IMR-90 (cell line): Measurements from ENCODE around the gene KIF13A. TPM values are rescaled to one million over a fixed set of nuclear protein-coding genes. Genes with fewer than 3 reads are reported as not detected.

Experiments
- ATAC-seq: fragments of 200-7000 bp; cut with Tn5 transposase; 2 replicates; pipeline ENCODE4 v1.9.1; 2020; ENCODE audit warnings: low read depth, mild to moderate bottlenecking, moderate library complexity
- BruUV-seq: library from RNA; stranded (reverse); fragments of 400-500 nt; replicated peaks from 2 replicates; lab custom pipeline; 2021; lab: Mats Ljungman, UMichigan
- CTCF ChIA-PET: fragments of 300-600 bp; formaldehyde crosslinking; extraction: SDS; loops from one replicate; lab custom pipeline; 2021; ENCODE audit warnings: antibody characterized with exemption; lab: Yijun Ruan, JAX
- POLR2A ChIA-PET: fragments of 300-600 bp; sonication (Branson Sonifier 250); formaldehyde crosslinking; loops from one replicate; lab custom pipeline; 2022; ENCODE audit warnings: antibody characterized with exemption; ENCODE audit not compliant: unreplicated experiment; lab: Charles Lee
- DNase-seq: peaks from one replicate; pipeline ENCODE4 v3.0.0; 2013
- H2AFZ ChIP-seq: replicated peaks from 2 replicates; pipeline ENCODE3; 2013; ENCODE audit warnings: low read length, mild to moderate bottlenecking; ENCODE audit not compliant: poor library complexity
- H2AK5ac ChIP-seq: 2 replicates; pipeline ENCODE4 v1.6.1; 2013; ENCODE audit warnings: low read depth, low read length, inconsistent platforms
- H2AK9ac ChIP-seq: replicated peaks from 2 replicates; pipeline ENCODE3; 2013; ENCODE audit warnings: mild to moderate bottlenecking, low read depth, low read length, moderate library complexity; ENCODE audit not compliant: poor library complexity
- H2BK120ac ChIP-seq: 2 replicates; pipeline ENCODE4 v1.6.1; 2013; ENCODE audit warnings: low read depth, low read length, inconsistent platforms
- H2BK15ac ChIP-seq: 3 replicates; pipeline ENCODE4 v1.6.1; 2013; ENCODE audit warnings: low read depth, low read length, inconsistent platforms
- H2BK20ac ChIP-seq: 2 replicates; pipeline ENCODE4 v1.6.1; 2013; ENCODE audit warnings: low read depth, mild to moderate bottlenecking, inconsistent platforms, low read length, moderate library complexity
- H2BK5ac ChIP-seq: 2 replicates; pipeline ENCODE4 v1.6.1; 2013; ENCODE audit warnings: mild to moderate bottlenecking, low read depth, low read length, inconsistent platforms; ENCODE audit not compliant: poor library complexity, severe bottlenecking
- H3K14ac ChIP-seq: replicated peaks from 2 replicates; pipeline ENCODE4 v1.6.1; 2013; ENCODE audit warnings: low read depth, low read length, inconsistent platforms
- H3K18ac ChIP-seq: 2 replicates; pipeline ENCODE4 v1.6.1; 2013; ENCODE audit warnings: low read depth, low read length, control low read depth
- H3K23ac ChIP-seq: 2 replicates; pipeline ENCODE4 v1.6.1; 2013; ENCODE audit warnings: low read depth, low read length, inconsistent platforms
- H3K27ac ChIP-seq: 2 replicates; pipeline ENCODE4 v1.5.1; 2013; ENCODE audit warnings: mild to moderate bottlenecking, control low read depth, low read length; ENCODE audit not compliant: insufficient read depth
- H3K27me3 ChIP-seq: 2 replicates; pipeline ENCODE4 v1.6.1; 2013; ENCODE audit warnings: low read length; ENCODE audit not compliant: control insufficient read depth, insufficient read depth
- H3K36me3 ChIP-seq: 2 replicates; pipeline ENCODE4 v1.6.1; 2013; ENCODE audit warnings: low read length, mixed read lengths; ENCODE audit not compliant: control insufficient read depth, insufficient read depth
- H3K4ac ChIP-seq: 2 replicates; pipeline ENCODE4 v1.6.1; 2013; ENCODE audit warnings: low read depth, low read length, inconsistent platforms
- H3K4me1 ChIP-seq: 2 replicates; pipeline ENCODE4 v1.6.1; 2013; ENCODE audit warnings: low read length, mixed read lengths; ENCODE audit not compliant: control insufficient read depth, insufficient read depth
- H3K4me2 ChIP-seq: 2 replicates; pipeline ENCODE4 v1.6.1; 2013; ENCODE audit warnings: low read depth, mild to moderate bottlenecking, control low read depth, low read length, moderate library complexity
- H3K4me3 ChIP-seq: 2 replicates; pipeline ENCODE4 v1.5.1; 2013; ENCODE audit warnings: low read depth, mild to moderate bottlenecking, control low read depth, low read length, moderate library complexity; ENCODE audit not compliant: insufficient read depth
- H3K56ac ChIP-seq: 2 replicates; pipeline ENCODE4 v1.6.1; 2013; ENCODE audit warnings: low read length, inconsistent platforms; ENCODE audit not compliant: insufficient read depth; ENCODE audit errors: extremely low read depth
- H3K79me1 ChIP-seq, 2 experiments: 2 replicates each; pipeline ENCODE4 v1.6.1; 2013; ENCODE audit warnings: low read length in 2 of 2, inconsistent platforms in 1 of 2, low read depth in 1 of 2
- H3K9ac ChIP-seq: 2 replicates; pipeline ENCODE4 v1.6.1; 2013; ENCODE audit warnings: low read depth, low read length, control low read depth
- H3K9me1 ChIP-seq: 2 replicates; pipeline ENCODE4 v1.6.1; 2013; ENCODE audit warnings: low read length, inconsistent platforms; ENCODE audit not compliant: insufficient read depth
- H3K9me3 ChIP-seq: 2 replicates; pipeline ENCODE4 v1.6.1; 2013; ENCODE audit warnings: low read length; ENCODE audit not compliant: control insufficient read depth, insufficient read depth
- H4K20me1 ChIP-seq: 2 replicates; pipeline ENCODE4 v1.6.1; 2013; ENCODE audit warnings: low read length, inconsistent platforms; ENCODE audit not compliant: insufficient read depth
- H4K5ac ChIP-seq: 2 replicates; pipeline ENCODE4 v1.6.1; 2013; ENCODE audit warnings: mild to moderate bottlenecking, low read depth, low read length, control low read depth
- H4K8ac ChIP-seq, 2 experiments: 2 replicates each; pipeline ENCODE4 v1.6.1; 2013; ENCODE audit warnings: low read depth in 2 of 2, low read length in 2 of 2, control low read depth in 1 of 2, inconsistent platforms in 1 of 2
- H4K91ac ChIP-seq: 2 replicates; pipeline ENCODE4 v1.6.1; 2013; ENCODE audit warnings: low read depth, low read length, inconsistent platforms; ENCODE audit not compliant: insufficient read depth
- BHLHE40 ChIP-seq: fragments of 150-350 bp; IDR thresholded peaks from 2 replicates; pipeline ENCODE4 v1.6.1; 2016; ENCODE audit warnings: mild to moderate bottlenecking, low read depth, low read length
- CEBPB ChIP-seq: IDR thresholded peaks from 2 replicates; pipeline ENCODE4 v1.6.1; 2012; ENCODE audit warnings: low read depth, low read length, improper control_type of control experiment
- CHD1 ChIP-seq: IDR thresholded peaks from 2 replicates; pipeline ENCODE4 v1.6.1; 2012; ENCODE audit warnings: low read depth, low read length, improper control_type of control experiment
- CTCF ChIP-seq: conservative IDR thresholded peaks from 2 replicates; pipeline ENCODE4 v1.5.1; 2012; ENCODE audit warnings: mild to moderate bottlenecking, low read depth, low read length, improper control_type of control experiment
- FOS ChIP-seq: fragments of 150-350 bp; IDR thresholded peaks from 2 replicates; pipeline ENCODE4 v1.6.1; 2016; ENCODE audit warnings: low read depth, low read length
- MAFK ChIP-seq: IDR thresholded peaks from 2 replicates; pipeline ENCODE4 v1.6.1; 2012; ENCODE audit warnings: low read depth, low read length, improper control_type of control experiment
- MAZ ChIP-seq: IDR thresholded peaks from 2 replicates; pipeline ENCODE4 v1.6.1; 2012; ENCODE audit warnings: low read depth, mild to moderate bottlenecking, low read length, improper control_type of control experiment, moderate library complexity, borderline replicate concordance
- NFE2L2 ChIP-seq: fragments of 150-350 bp; IDR thresholded peaks from 2 replicates; pipeline ENCODE4 v1.6.1; 2016; ENCODE audit warnings: low read depth, mild to moderate bottlenecking, low read length
- POLR2A ChIP-seq: IDR thresholded peaks from 2 replicates; pipeline ENCODE4 v1.6.1; 2012; ENCODE audit warnings: mild to moderate bottlenecking, low read depth, low read length
- RAD21 ChIP-seq: IDR thresholded peaks from 2 replicates; pipeline ENCODE4 v1.6.1; 2012; ENCODE audit warnings: low read length, improper control_type of control experiment
- RCOR1 ChIP-seq: IDR thresholded peaks from 2 replicates; pipeline ENCODE4 v1.6.1; 2012; ENCODE audit warnings: mild to moderate bottlenecking, low read length, improper control_type of control experiment; ENCODE audit not compliant: insufficient replicate concordance
- RFX5 ChIP-seq: IDR thresholded peaks from 2 replicates; pipeline ENCODE4 v1.8.0; 2012; ENCODE audit warnings: low read depth, mild to moderate bottlenecking, low read length, moderate library complexity
- SMC3 ChIP-seq: fragments of 150-350 bp; IDR thresholded peaks from 2 replicates; pipeline ENCODE4 v1.6.1; 2016; ENCODE audit warnings: low read depth, mild to moderate bottlenecking, antibody characterized with exemption, low read length, moderate library complexity
- WGBS, 2 experiments: methylation state at CpG; one replicate each; pipeline versions ENCODE4 v1.1.5 to v1.1.7; 2013; ENCODE audit warnings: missing lambda C conversion rate in 2 of 2; ENCODE audit not compliant: insufficient read length in 1 of 2; ENCODE audit errors: extremely low coverage in 2 of 2; 5-methylcytosine and 5-hydroxymethylcytosine counted together
- dilution Hi-C: fragments of 300-500 bp; cut with HindIII; formaldehyde crosslinking; loops from one replicate; pipeline ENCODE4 v1.14.3; 2018; ENCODE audit warnings: low sequenced_read_pairs; ENCODE audit not compliant: unreplicated experiment
- in situ Hi-C: fragments of 300-500 bp; cut with MboI; formaldehyde crosslinking; loops from 3 replicates; pipeline ENCODE4 v1.14.3; 2019; ENCODE audit warnings: low sequenced_read_pairs, inconsistent platforms, mixed read lengths
- intact Hi-C: fragments of 100-400 bp; cut with micrococcal nuclease; formaldehyde crosslinking; loops from 2 replicates; pipeline ENCODE4 v1.10.0; 2022
- polyA plus RNA-seq, 3 experiments: library from polyadenylated mRNA; depleted of rRNA; stranded (reverse); fragments of >200 nt; gene quantifications; 2 replicates each; pipeline ENCODE4 v1.2.3, GENCODE V29; 2012; ENCODE audit warnings: low replicate concordance in 1 of 3
- total RNA-seq: library from RNA; depleted of rRNA; stranded (reverse); fragments of >200 nt; gene quantifications from 2 replicates; pipeline ENCODE4 v1.2.3, GENCODE V29; 2012
- TF ChIP-seq, protein P1 (sequence below): fragments of 150-350 bp; IDR thresholded peaks from 2 replicates; pipeline ENCODE4 v1.6.1; 2016; ENCODE audit warnings: low read depth, mild to moderate bottlenecking, low read length, moderate library complexity, borderline replicate concordance
- TF ChIP-seq, protein P2 (sequence below): fragments of 150-350 bp; IDR thresholded peaks from 2 replicates; pipeline ENCODE4 v1.6.1; 2017; ENCODE audit warnings: mild to moderate bottlenecking, antibody characterized with exemption, low read length, low read depth

KIF13A gene
- total and polyA plus RNA-seq, 2 of the 4 experiments (the other 2 are of a cell fraction) = 23.3 to 51.8 TPM

- dilution Hi-C loops (no loop called here), in situ Hi-C loops (no loop called here), intact Hi-C loops (no loop called here)
- H3K9me1 ChIP-seq = peaks cover 23% of the 10 kb centered on the region
- H2AK5ac ChIP-seq = no peak overlapping the region
- H4K5ac ChIP-seq = no peak overlapping the region
- no peak overlapping the region for H2BK15ac ChIP-seq
- peak overlapping the region; percentile 55 for H2BK120ac ChIP-seq
- H3K9me3 ChIP-seq = no peaks in the 10 kb centered on the region
- H4K8ac ChIP-seq = peak overlapping the region in 1 of 2 experiments; percentile 51; a peak in 2 of 4 replicates
- no peak overlapping the region for H2AFZ ChIP-seq
- WGBS, 2 experiments = no CpG with 5 or more reads among the region's 5 CpGs
- no peak overlapping the region for H3K18ac ChIP-seq
- H3K4me3 ChIP-seq = no peak overlapping the region
- H3K27ac ChIP-seq = peak overlapping the region; percentile 13; the same call in 1 of the 2 replicates
- no TSS peak for BruUV-seq
- ChIA-PET CTCF (interaction anchor here (0.7 kb wide), 1 partner anchor 13 kb away, joined by 3 read pairs; no protein-coding TSS in a partner anchor), POLR2A (no interaction called here)
- H3K4ac ChIP-seq = peak overlapping the region; percentile 66
- no peak overlapping the region for H3K56ac ChIP-seq
- no peaks in the 10 kb centered on the region for H4K20me1 ChIP-seq
- H3K4me1 ChIP-seq = peaks cover 22% of the 10 kb centered on the region
- H3K4me2 ChIP-seq = peak overlapping the region; percentile 22
- peaks cover 35 to 84% of the 10 kb centered on the region in 2 experiments for H3K79me1 ChIP-seq
- H3K36me3 ChIP-seq = no peaks in the 10 kb centered on the region
- DNase-seq = peak; percentile 85
- peak overlapping the region; percentile 73 for H3K14ac ChIP-seq
- peak overlapping the region; percentile 41; the same call in 1 of the 2 replicates for H2BK20ac ChIP-seq
- no peak overlapping the region for H4K91ac ChIP-seq
- peak overlapping the region; percentile 13 for H3K23ac ChIP-seq
- H3K9ac ChIP-seq = no peak overlapping the region; the same call in 1 of the 2 replicates
- H2AK9ac ChIP-seq = peak overlapping the region; percentile 53
- H2BK5ac ChIP-seq = peak overlapping the region; percentile 53
- ATAC-seq = peak; percentile 91
- H3K27me3 ChIP-seq = no peaks in the 10 kb centered on the region
- TF ChIP-seq MAFK (0 out of 2 replicates have a peak, but pooled peaks have one; percentile 2), CHD1 (no peak), CTCF (no peak), RFX5 (no peak), RAD21 (no peak), CEBPB (peak; percentile 53; the same call in 1 of the 2 replicates), POLR2A (no peak), FOS (no peak), NFE2L2 (no peak), BHLHE40 (peak; percentile 46; the same call in 1 of the 2 replicates), RCOR1 (no peak), SMC3 (peak; percentile 18; the same call in 1 of the 2 replicates), MAZ (no peak)
- TF ChIP-seq, protein P1, sequence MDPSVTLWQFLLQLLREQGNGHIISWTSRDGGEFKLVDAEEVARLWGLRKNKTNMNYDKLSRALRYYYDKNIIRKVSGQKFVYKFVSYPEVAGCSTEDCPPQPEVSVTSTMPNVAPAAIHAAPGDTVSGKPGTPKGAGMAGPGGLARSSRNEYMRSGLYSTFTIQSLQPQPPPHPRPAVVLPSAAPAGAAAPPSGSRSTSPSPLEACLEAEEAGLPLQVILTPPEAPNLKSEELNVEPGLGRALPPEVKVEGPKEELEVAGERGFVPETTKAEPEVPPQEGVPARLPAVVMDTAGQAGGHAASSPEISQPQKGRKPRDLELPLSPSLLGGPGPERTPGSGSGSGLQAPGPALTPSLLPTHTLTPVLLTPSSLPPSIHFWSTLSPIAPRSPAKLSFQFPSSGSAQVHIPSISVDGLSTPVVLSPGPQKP = no peak
- TF ChIP-seq, protein P2, sequence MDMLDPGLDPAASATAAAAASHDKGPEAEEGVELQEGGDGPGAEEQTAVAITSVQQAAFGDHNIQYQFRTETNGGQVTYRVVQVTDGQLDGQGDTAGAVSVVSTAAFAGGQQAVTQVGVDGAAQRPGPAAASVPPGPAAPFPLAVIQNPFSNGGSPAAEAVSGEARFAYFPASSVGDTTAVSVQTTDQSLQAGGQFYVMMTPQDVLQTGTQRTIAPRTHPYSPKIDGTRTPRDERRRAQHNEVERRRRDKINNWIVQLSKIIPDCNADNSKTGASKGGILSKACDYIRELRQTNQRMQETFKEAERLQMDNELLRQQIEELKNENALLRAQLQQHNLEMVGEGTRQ = no peak
Observed at GRCh38 chr6:17932330-17932852, 55.0 kb downstream of the KIF13A start.
